Measurements from ENCODE around the gene CLIP4.

The CLIP4 gene

GRCh38 chr2:29165362-29166241 is 50.4 kb downstream of the CLIP4 start:
- no peak overlapping the region for H3K27ac ChIP-seq
- no peak overlapping the region for H3K4me3 ChIP-seq
- no peak for TF ChIP-seq CTCF (IDR thresholded peaks at IDR 0.05)
- DNase-seq (ENCODE audit: low spot score) = no peak

- no peak for TF ChIP-seq CTCF (IDR thresholded peaks at IDR 0.05)
- no peak for DNase-seq (ENCODE audit: low spot score)
- Histone ChIP-seq H3K27ac (no peak overlapping the region), H3K4me3 (no peak overlapping the region)
Measured at GRCh38 chr2:29166242-29167039, 51.2 kb downstream of the CLIP4 start.

GRCh38 chr2:29174937-29175336 is 59.7 kb downstream of the CLIP4 start:
- no peak for DNase-seq (ENCODE audit: low spot score)

GRCh38 chr2:29175338-29175737 is 60.1 kb downstream of the CLIP4 start:
- no peak for DNase-seq (ENCODE audit: low spot score)
- no peak overlapping the region for H3K27ac ChIP-seq
- no peak overlapping the region for H3K4me3 ChIP-seq
- TF ChIP-seq CTCF (IDR thresholded peaks at IDR 0.05) = no peak

More at GRCh38 chr2:29174937-29175336, 59.7 kb downstream of the CLIP4 start:
- Histone ChIP-seq H3K4me3 (no peak overlapping the region), H3K27ac (no peak overlapping the region)
- TF ChIP-seq CTCF (IDR thresholded peaks at IDR 0.05) = no peak

- H3K4me3 ChIP-seq = no peak overlapping the region
- no peak overlapping the region for H3K27ac ChIP-seq
- TF ChIP-seq CTCF (IDR thresholded peaks at IDR 0.05) = no peak
- DNase-seq (ENCODE audit: low spot score) = no peak
Measured at GRCh38 chr2:29182334-29182733, 67.1 kb downstream of the CLIP4 start.

- no peak for TF ChIP-seq CTCF (IDR thresholded peaks at IDR 0.05)
- Histone ChIP-seq H3K4me3 (no peak overlapping the region), H3K27ac (no peak overlapping the region)
- no peak for DNase-seq (ENCODE audit: low spot score)
Measured at GRCh38 chr2:29182920-29183319, 67.7 kb downstream of the CLIP4 start.
